GM13977 (cell line): ENCODE measurements around the gene PSAT1.
"Not testable (repeated sequence)": the region's sequence is repeated elsewhere in the genome, so short reads cannot be mapped to it uniquely, and the experiment has no call there.

Experiments
- DNase-seq: peaks from one replicate; pipeline ENCODE4 v3.0.0; 2012; ENCODE audit warnings: low spot score
- CTCF ChIP-seq: IDR thresholded peaks from 2 replicates; pipeline ENCODE4 v1.5.1; 2012; ENCODE audit warnings: mild to moderate bottlenecking, control low read depth; ENCODE audit not compliant: insufficient read depth; ENCODE audit errors: extremely low read depth, missing control alignments
- in situ Hi-C: fragments of 300-500 bp; cut with MboI; formaldehyde crosslinking; loops from one replicate; pipeline ENCODE4 v1.12.0; 2022; ENCODE audit warnings: low sequenced_read_pairs, low pct_unique_long_range_greater_than_20kb, mixed read lengths, inconsistent platforms; ENCODE audit not compliant: unreplicated experiment

PSAT1 gene

GRCh38 chr9:78280982-78281668 lies 15.8 kb upstream of the PSAT1 start:
- no peak for DNase-seq
- in situ Hi-C loops: no loop called here
- TF ChIP-seq CTCF: no peak

GRCh38 chr9:78284181-78284580 lies 12.7 kb upstream of the PSAT1 start:
- DNase-seq, in situ Hi-C loops: not testable (repeated sequence)

- in situ Hi-C loops: no loop called here
- no peak for DNase-seq
- no peak for TF ChIP-seq CTCF
Observed at GRCh38 chr9:78286125-78286524, 10.8 kb upstream of the PSAT1 start.

GRCh38 chr9:78286946-78287388 lies 10.0 kb upstream of the PSAT1 start:
- DNase-seq: no peak
- in situ Hi-C loops: no loop called here
- no peak for TF ChIP-seq CTCF

- in situ Hi-C loops: no loop called here
- TF ChIP-seq CTCF: no peak
- no peak for DNase-seq
Observed at GRCh38 chr9:78288214-78288892, 8.6 kb upstream of the PSAT1 start.

- no peak for DNase-seq
- in situ Hi-C loops: no loop called here
- no peak for TF ChIP-seq CTCF
Observed at GRCh38 chr9:78289474-78289873, 7.5 kb upstream of the PSAT1 start.

- in situ Hi-C loops: no loop called here
- no peak for DNase-seq
Observed at GRCh38 chr9:78291240-78291925, 5.5 kb upstream of the PSAT1 start.

More at GRCh38 chr9:78291240-78291925, 5.5 kb upstream of the PSAT1 start:
- TF ChIP-seq CTCF: no peak
